ENCODE data around the gene NUMB.

NUMB gene

DNA sequence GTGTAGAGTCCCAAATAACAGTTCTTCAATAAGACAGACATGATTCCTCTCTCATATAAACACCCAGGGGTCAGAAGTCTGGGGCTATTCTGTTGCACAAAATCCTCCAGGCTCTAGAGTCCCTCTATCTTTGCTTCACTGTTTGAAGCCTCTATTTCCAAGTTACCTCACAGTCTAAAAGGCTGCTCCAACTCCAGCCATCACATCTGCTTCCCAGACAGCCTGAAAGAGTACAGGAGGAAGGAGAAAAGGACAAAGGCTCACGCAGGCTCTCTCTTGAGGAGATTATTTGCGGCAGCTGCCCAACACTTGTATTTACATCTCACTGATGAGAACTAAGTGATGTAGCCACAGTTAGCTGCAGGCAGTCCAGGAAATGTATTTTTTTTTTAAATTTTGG, 214.6 kb downstream of the NUMB start:
- H3K4me3 Mint-ChIP-seq: no peak overlapping the region
- peaks cover 64% of the 10 kb centered on the region for H3K27me3 Mint-ChIP-seq (ENCODE audit: low read depth)
- H3K36me3 Mint-ChIP-seq (ENCODE audit: low read depth): peaks cover 2% of the 10 kb centered on the region
- no peak overlapping the region for H3K27ac Mint-ChIP-seq
- no peaks in the 10 kb centered on the region for H3K9me3 Mint-ChIP-seq
- peaks cover 28% of the 10 kb centered on the region for H3K4me1 Mint-ChIP-seq (ENCODE audit: low read depth)

GRCh38 chr14:73243341-73243740, 215.0 kb downstream of the NUMB start:
- Mint-ChIP-seq H3K4me3 (no peak overlapping the region), H3K9me3 (no peaks in the 10 kb centered on the region), H3K27ac (no peak overlapping the region), H3K27me3 (ENCODE audit: low read depth) (peaks cover 68% of the 10 kb centered on the region), H3K4me1 (ENCODE audit: low read depth) (peaks cover 28% of the 10 kb centered on the region), H3K36me3 (ENCODE audit: low read depth) (peaks cover 2% of the 10 kb centered on the region)

- Mint-ChIP-seq H3K36me3 (ENCODE audit: low read depth) (peaks cover 2% of the 10 kb centered on the region), H3K4me1 (ENCODE audit: low read depth) (peaks cover 22% of the 10 kb centered on the region), H3K27me3 (ENCODE audit: low read depth) (peaks cover 69% of the 10 kb centered on the region), H3K27ac (no peak overlapping the region), H3K9me3 (no peaks in the 10 kb centered on the region), H3K4me3 (no peak overlapping the region)
Observed at GRCh38 chr14:73242357-73242901, 215.9 kb downstream of the NUMB start.

DNA sequence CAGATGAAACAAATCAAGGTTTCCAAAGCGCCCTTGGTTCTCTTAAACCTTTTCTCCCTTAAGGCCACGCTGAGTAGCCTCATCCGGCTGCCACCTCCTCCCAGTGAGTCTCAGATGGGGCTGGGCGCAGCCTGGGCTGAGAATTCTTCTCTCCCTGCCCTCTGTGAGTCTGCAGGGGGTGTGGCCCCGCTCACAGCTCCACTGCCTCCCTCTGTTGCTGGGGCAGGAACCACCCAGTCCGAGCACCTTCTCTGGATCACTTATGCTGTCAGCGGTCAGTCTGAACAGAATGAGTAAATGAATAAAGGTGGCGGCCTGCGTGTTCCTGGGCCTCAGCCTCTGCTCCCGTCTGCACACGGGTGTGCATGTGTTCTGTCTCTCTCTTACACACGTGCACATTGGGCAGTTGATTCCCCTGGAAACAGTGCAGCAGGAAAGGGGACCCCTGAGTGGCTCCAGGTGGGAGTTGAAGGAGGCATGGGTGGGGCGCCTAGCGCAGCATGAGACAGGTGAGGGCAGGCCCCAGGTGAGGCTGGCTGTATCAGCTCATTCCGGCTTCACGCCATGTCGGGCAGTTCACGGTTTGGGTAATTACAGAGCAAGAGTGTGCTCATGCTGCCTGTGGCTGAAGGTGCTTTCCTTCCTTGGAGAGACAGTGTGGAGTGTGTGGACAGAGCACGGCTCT, 216.7 kb downstream of the NUMB start:
- H3K9me3 Mint-ChIP-seq: no peaks in the 10 kb centered on the region
- H3K27me3 Mint-ChIP-seq (ENCODE audit: low read depth): peaks cover 70% of the 10 kb centered on the region
- no peak overlapping the region for H3K4me3 Mint-ChIP-seq
- peaks cover 20% of the 10 kb centered on the region for H3K4me1 Mint-ChIP-seq (ENCODE audit: low read depth)
- H3K36me3 Mint-ChIP-seq (ENCODE audit: low read depth): peaks cover 2% of the 10 kb centered on the region
- H3K27ac Mint-ChIP-seq: no peak overlapping the region

DNA sequence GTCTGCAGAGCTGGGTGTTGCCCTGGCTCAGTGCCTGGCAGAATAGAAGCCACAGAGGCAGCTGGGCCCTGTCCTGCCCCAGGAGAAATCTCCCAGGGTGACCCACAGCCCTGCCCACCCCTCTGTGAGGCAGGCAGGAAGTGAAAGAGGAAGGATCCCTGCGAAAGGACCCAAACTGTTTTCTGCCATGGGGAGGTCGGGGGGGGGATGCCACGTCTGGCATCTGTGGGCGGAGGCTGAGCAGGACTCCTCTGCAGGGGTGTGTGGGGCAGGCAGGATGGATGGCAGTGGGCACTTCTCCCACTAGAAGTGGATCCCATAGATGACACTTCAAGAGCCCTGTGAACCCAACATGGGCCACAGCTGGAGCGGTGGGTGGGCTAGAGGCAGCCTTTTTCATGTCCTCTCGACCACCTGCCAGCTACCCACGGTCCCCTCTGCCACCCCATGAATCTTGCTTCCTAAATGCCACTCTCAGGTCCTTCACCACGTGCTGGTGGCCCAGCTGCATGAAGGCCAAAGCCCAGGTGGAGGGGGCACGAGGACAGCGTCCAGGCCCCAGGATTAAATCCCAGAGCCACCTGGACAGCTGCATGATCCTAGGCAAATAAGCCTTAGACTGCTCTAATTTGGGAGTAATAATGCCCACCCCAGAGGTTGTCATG, 217.4 kb downstream of the NUMB start:
- Mint-ChIP-seq H3K9me3 (no peaks in the 10 kb centered on the region), H3K4me1 (ENCODE audit: low read depth) (peaks cover 17% of the 10 kb centered on the region), H3K27me3 (ENCODE audit: low read depth) (peaks cover 74% of the 10 kb centered on the region), H3K27ac (no peak overlapping the region), H3K36me3 (ENCODE audit: low read depth) (peaks cover 2% of the 10 kb centered on the region), H3K4me3 (no peak overlapping the region)

DNA sequence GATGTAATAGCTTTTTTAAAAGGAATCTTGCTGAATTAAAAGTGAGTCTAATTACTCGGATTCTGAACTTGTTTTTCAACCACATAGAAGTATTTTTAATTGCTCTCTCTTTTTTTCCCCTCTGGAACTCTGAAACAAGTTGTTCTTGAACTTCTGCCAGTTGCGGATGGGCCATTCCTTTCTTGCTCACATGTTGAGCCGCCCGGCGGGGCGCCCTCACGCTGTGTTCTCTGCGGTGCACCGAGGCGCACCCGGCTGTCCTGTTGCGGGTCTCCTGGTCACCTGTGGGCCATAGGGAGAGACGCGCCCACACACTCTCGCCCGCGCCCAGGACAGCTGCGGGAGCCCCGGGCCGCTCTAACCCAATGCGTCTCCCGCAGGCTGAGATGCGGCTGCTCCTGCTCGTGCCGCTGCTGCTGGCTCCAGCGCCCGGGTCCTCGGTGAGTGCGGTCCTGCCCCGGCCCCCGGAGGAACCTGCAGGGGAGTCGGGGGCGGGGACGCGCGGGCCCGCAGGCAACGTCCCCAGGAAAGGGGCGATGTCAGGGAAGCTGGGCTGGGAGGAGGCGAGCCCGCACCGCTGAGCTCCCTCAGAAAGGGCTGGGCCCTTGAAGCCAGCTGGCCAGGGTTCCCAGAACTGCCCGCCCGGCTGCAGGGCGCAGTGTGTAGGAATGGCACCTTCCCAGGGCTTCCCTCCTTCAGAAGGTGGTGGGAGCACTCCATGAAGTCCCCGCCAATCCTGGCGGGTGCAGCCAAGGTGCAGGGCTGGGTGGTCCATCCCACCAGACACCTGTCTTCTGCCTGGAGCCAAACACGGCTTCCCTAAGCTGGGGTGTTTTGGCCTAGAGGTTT, 218.7 kb downstream of the NUMB start:
- Mint-ChIP-seq H3K36me3 (ENCODE audit: low read depth) (peaks cover 2% of the 10 kb centered on the region), H3K4me1 (ENCODE audit: low read depth) (peaks cover 14% of the 10 kb centered on the region), H3K27ac (no peak overlapping the region), H3K27me3 (ENCODE audit: low read depth) (peaks cover 82% of the 10 kb centered on the region), H3K4me3 (no peak overlapping the region), H3K9me3 (no peaks in the 10 kb centered on the region)

DNA sequence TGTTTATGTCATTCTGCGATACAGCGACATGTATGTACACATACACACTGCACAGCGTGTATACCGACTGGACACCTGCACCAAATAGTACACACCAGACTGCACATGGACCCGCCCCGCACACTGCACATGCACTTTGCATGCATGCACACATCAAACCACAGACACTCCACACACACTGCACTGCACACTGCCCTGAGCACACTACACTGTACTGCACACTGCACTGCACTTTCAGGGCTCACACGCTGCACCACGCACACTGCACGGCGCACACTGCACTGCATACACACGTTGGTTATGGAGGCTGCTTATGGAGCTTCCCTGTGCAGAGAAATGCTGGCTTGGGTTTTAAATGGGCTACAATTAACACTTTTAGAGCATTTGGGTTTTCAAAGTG, 219.4 kb downstream of the NUMB start:
- H3K9me3 Mint-ChIP-seq: no peaks in the 10 kb centered on the region
- H3K4me1 Mint-ChIP-seq (ENCODE audit: low read depth): peaks cover 14% of the 10 kb centered on the region
- H3K36me3 Mint-ChIP-seq (ENCODE audit: low read depth): peaks cover 2% of the 10 kb centered on the region
- H3K27ac Mint-ChIP-seq: no peak overlapping the region
- no peak overlapping the region for H3K4me3 Mint-ChIP-seq
- H3K27me3 Mint-ChIP-seq (ENCODE audit: low read depth): peaks cover 84% of the 10 kb centered on the region

DNA sequence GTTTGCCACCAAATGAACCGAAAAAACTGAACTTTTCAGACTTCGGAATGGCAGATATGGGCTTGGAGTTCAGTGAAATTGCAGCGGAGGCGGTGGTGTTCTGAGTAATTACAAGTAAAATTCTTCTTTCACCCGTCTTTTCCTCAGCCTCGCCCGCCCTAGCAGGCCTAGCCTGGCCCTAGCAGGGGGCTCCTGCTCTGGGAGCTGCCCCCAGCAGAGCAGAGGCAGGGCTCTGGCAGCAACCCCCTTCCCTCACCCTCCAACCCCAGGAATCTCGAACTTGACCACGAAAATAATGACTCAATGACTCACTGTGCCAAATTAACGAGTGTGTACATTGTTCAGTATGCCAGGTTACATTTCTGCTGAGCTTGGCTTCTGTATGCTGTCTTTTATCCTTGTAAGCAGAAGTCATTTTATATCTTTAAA, 219.9 kb downstream of the NUMB start:
- no peak overlapping the region for H3K27ac Mint-ChIP-seq
- H3K4me3 Mint-ChIP-seq: no peak overlapping the region
- H3K4me1 Mint-ChIP-seq (ENCODE audit: low read depth): peaks cover 10% of the 10 kb centered on the region
- H3K27me3 Mint-ChIP-seq (ENCODE audit: low read depth): peaks cover 84% of the 10 kb centered on the region
- H3K9me3 Mint-ChIP-seq: no peaks in the 10 kb centered on the region
- peaks cover 2% of the 10 kb centered on the region for H3K36me3 Mint-ChIP-seq (ENCODE audit: low read depth)

DNA sequence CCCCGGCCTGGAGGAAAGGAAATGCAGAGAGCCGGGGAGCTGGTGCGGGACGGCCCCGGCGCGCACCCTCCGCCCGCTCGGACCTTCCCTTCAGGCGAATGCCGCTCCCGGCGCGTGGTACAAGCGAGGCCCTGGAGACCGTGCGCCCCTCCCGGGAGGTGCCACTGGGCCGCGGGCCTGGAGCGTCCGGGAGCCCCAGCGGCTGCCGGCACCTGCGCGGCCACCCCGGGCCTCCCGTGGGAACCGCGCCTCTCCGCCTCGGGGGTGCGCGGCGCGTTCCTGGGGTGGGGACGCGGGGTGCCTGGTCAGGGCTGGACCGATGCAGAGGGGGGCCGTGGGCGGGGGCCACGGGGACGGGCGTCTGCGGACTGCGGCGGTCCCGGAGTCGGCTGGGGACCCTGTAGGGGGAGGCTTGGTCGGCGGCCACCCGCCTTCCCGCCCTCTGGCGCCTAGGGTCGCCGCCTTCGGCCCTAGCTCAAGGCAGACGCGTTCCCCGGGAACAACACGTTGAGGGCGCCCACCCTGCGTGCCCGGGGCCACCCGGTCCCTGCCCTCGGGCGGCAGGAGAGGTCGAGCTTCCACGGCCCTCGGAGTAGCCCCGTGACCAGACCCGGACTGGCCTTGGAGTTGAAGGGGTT, 220.4 kb downstream of the NUMB start:
- Mint-ChIP-seq H3K9me3 (no peaks in the 10 kb centered on the region), H3K4me1 (ENCODE audit: low read depth) (peaks cover 10% of the 10 kb centered on the region), H3K27me3 (ENCODE audit: low read depth) (peaks cover 86% of the 10 kb centered on the region), H3K27ac (no peak overlapping the region), H3K4me3 (no peak overlapping the region), H3K36me3 (ENCODE audit: low read depth) (peaks cover 2% of the 10 kb centered on the region)

DNA sequence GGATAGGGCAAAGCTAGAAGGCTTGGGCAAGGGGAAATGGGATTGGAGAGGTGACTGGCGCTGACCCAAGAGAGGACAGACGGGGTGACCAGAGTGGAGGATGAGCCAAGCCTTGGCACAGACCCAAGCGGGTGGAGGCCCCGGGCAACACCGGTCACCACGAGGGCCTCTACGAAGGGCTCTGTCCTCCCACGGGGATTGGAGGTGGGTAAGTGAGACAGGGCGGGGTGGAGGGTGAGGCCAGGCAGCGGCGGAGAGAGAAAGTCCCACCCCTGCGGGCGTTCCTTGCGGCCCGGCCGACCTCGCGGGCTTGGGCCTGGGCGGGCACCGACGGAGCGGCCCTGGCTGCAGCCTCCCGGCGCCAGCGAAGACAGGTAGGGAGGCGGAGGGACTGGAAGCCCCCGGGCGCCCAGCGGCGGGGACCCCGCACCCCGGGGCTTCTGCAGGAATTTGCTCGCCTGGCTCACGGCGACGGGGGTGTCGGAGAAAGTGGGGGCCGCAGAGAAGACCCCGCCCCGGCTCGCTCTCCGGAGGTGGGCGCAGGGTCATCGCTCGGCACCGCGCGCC, 221.0 kb downstream of the NUMB start, which contains the start of gene PAPLN:
Gene PAPLN, plus strand, starts transcription at position 288 of the 567 bp plus-strand sequence. CDS start 2,273 bp downstream, outside the sequence.
- Mint-ChIP-seq H3K4me1 (ENCODE audit: low read depth) (peaks cover 7% of the 10 kb centered on the region), H3K27ac (no peak within 1 kb of the TSS), H3K36me3 (ENCODE audit: low read depth) (peaks cover 2% of the 10 kb centered on the region), H3K4me3 (peak within 1 kb of the TSS; percentile 43), H3K27me3 (ENCODE audit: low read depth) (peaks cover 86% of the 10 kb centered on the region), H3K9me3 (no peaks in the 10 kb centered on the region)

GRCh38 chr14:73236752-73237218, 221.6 kb downstream of the NUMB start:
- Mint-ChIP-seq H3K4me3 (peak overlapping the region; percentile 43), H3K9me3 (no peaks in the 10 kb centered on the region), H3K4me1 (ENCODE audit: low read depth) (peaks cover 7% of the 10 kb centered on the region), H3K27me3 (ENCODE audit: low read depth) (peaks cover 83% of the 10 kb centered on the region), H3K36me3 (ENCODE audit: low read depth) (peaks cover 2% of the 10 kb centered on the region), H3K27ac (no peak overlapping the region)

GRCh38 chr14:73236157-73236556, 222.2 kb downstream of the NUMB start:
- Mint-ChIP-seq H3K4me1 (ENCODE audit: low read depth) (peaks cover 7% of the 10 kb centered on the region), H3K27ac (no peak overlapping the region), H3K36me3 (ENCODE audit: low read depth) (peaks cover 2% of the 10 kb centered on the region), H3K9me3 (no peaks in the 10 kb centered on the region), H3K4me3 (peak overlapping the region; percentile 14), H3K27me3 (ENCODE audit: low read depth) (peaks cover 77% of the 10 kb centered on the region)

DNA sequence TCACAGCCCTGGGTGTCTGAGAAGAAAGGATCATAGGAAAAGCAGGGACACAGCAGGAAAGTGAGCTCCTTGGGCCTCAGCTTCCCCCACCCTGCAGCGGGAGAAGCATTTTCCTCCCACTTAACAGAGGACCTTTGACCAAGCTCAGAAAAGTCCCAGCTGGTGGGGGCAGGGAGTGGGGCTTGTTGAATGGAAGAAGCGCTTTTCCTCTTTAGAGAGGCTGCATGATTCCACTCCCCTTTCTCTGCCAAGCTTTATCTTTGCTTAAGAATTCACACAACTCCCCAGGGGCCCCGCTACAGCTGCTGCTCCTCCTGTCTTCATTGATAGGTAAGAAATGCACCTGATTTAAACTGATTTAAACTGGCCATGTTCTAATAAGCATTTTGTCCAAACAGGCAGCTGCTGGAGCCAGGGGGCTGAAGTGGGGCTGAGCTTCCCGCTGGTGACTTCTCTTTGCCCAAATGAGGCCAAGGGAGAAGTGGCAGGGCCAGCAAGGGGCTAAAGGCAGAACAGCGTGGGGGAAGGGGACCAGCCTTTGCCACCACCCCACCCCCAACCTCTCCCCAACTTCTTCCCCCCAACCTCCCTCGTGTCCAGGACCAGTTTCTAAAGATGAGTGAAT, 222.7 kb downstream of the NUMB start:
- Mint-ChIP-seq H3K9me3 (no peaks in the 10 kb centered on the region), H3K27me3 (ENCODE audit: low read depth) (peaks cover 72% of the 10 kb centered on the region), H3K36me3 (ENCODE audit: low read depth) (peaks cover 2% of the 10 kb centered on the region), H3K4me3 (no peak overlapping the region), H3K4me1 (ENCODE audit: low read depth) (peaks cover 7% of the 10 kb centered on the region), H3K27ac (no peak overlapping the region)

Data from T-helper 1 cell treated with Interleukin-12 subunit alpha and Interleukin-12 subunit beta and Interleukin-4 antibody, amounts not matched to agents 30 μg/mL and 1 μg/mL, for 36 hours (primary cell).